Brain microvascular endothelial cell (primary cell): Measurements from ENCODE around the gene SANBR.

Experiments
- DNase-seq: peaks from one replicate; pipeline ENCODE4 v3.0.0-alpha.2; 2020
- H3K27ac ChIP-seq: fragments of 250-450 bp; sonication (Bioruptor Pico); 2 replicates; pipeline ENCODE4 v1.5.1; 2020; ENCODE audit warnings: mild to moderate bottlenecking, moderate library complexity
- H3K27me3 ChIP-seq: fragments of 250-450 bp; sonication (Bioruptor Pico); replicated peaks from 2 replicates; pipeline ENCODE4 v1.5.1; 2020; ENCODE audit warnings: mild to moderate bottlenecking
- H3K36me3 ChIP-seq: fragments of 250-450 bp; sonication (Bioruptor Pico); replicated peaks from 2 replicates; pipeline ENCODE4 v1.5.1; 2020; ENCODE audit warnings: mild to moderate bottlenecking
- H3K4me3 ChIP-seq: 2 replicates; pipeline ENCODE4 v1.5.1; 2011; ENCODE audit warnings: low read depth, mild to moderate bottlenecking, control low read depth, low read length, moderate library complexity
- in situ Hi-C: cut with HindIII; loops from 2 replicates; pipeline ENCODE4 v1.10.0; 2017; ENCODE audit warnings: low sequenced_read_pairs, low pct_ligation_motif_present
- TF ChIP-seq, protein P1 (sequence below): IDR thresholded peaks from 2 replicates; pipeline ENCODE4 v1.5.1; 2011; ENCODE audit warnings: low read depth, mild to moderate bottlenecking, moderate library complexity, low read length, control low read depth, inconsistent platforms; ENCODE audit errors: missing control alignments

Gene SANBR

GRCh38 chr2:61059382-61059781 is 6.3 kb upstream of the SANBR start:
- DNase-seq: no peak
- H3K4me3 ChIP-seq: no peak overlapping the region
- in situ Hi-C loops: no loop called here
- no peaks in the 10 kb centered on the region for H3K27me3 ChIP-seq
- H3K27ac ChIP-seq: no peak overlapping the region
- no peaks in the 10 kb centered on the region for H3K36me3 ChIP-seq
- TF ChIP-seq, protein P1, sequence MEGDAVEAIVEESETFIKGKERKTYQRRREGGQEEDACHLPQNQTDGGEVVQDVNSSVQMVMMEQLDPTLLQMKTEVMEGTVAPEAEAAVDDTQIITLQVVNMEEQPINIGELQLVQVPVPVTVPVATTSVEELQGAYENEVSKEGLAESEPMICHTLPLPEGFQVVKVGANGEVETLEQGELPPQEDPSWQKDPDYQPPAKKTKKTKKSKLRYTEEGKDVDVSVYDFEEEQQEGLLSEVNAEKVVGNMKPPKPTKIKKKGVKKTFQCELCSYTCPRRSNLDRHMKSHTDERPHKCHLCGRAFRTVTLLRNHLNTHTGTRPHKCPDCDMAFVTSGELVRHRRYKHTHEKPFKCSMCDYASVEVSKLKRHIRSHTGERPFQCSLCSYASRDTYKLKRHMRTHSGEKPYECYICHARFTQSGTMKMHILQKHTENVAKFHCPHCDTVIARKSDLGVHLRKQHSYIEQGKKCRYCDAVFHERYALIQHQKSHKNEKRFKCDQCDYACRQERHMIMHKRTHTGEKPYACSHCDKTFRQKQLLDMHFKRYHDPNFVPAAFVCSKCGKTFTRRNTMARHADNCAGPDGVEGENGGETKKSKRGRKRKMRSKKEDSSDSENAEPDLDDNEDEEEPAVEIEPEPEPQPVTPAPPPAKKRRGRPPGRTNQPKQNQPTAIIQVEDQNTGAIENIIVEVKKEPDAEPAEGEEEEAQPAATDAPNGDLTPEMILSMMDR: no peak

DNA sequence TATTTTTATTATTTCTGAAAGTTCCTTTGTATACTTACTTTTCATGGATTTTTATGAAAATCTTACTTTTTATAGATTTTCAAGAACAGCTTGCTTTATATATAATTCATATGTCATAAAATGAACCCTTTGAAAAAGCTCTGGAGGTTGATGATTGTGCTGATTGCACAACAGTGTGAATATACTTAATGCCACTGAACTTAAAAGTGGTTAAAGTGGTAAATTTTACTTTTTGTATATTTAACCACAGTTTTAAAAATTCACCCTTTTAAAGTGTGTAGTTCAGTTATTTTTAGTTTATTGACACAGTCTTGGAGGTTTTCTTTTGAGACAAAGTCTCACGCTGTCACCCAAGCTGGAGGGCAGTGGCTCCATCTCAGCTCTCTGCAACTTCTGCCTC is 8.4 kb downstream of the SANBR start:
- TF ChIP-seq, protein P1: no peak
- no peak overlapping the region for H3K4me3 ChIP-seq
- H3K36me3 ChIP-seq: peaks cover 5% of the 10 kb centered on the region
- no peak for DNase-seq
- in situ Hi-C loops: no loop called here
- no peak overlapping the region for H3K27ac ChIP-seq
- no peaks in the 10 kb centered on the region for H3K27me3 ChIP-seq

GRCh38 chr2:61085883-61086282 is 20.2 kb downstream of the SANBR start:
- TF ChIP-seq, protein P1: no peak
- DNase-seq: no peak
- no peak overlapping the region for H3K4me3 ChIP-seq
- H3K27ac ChIP-seq: no peak overlapping the region
- no peaks in the 10 kb centered on the region for H3K27me3 ChIP-seq
- H3K36me3 ChIP-seq: peaks cover 3% of the 10 kb centered on the region
- in situ Hi-C loops: no loop called here

- Histone ChIP-seq H3K27ac (no peak overlapping the region), H3K36me3 (peaks cover 3% of the 10 kb centered on the region), H3K4me3 (no peak overlapping the region), H3K27me3 (no peaks in the 10 kb centered on the region)
- in situ Hi-C loops: no loop called here
- TF ChIP-seq, protein P1: no peak
- no peak for DNase-seq
These were observed 24.1 kb downstream of the SANBR start for GRCh38 chr2:61089797-61090196.

GRCh38 chr2:61090386-61090921 is 24.8 kb downstream of the SANBR start:
- no peaks in the 10 kb centered on the region for H3K27me3 ChIP-seq
- peak; percentile 40 for DNase-seq
- H3K36me3 ChIP-seq: peaks cover 3% of the 10 kb centered on the region
- no peak overlapping the region for H3K27ac ChIP-seq
- TF ChIP-seq, protein P1: no peak
- H3K4me3 ChIP-seq: no peak overlapping the region
- in situ Hi-C loops: no loop called here

DNA sequence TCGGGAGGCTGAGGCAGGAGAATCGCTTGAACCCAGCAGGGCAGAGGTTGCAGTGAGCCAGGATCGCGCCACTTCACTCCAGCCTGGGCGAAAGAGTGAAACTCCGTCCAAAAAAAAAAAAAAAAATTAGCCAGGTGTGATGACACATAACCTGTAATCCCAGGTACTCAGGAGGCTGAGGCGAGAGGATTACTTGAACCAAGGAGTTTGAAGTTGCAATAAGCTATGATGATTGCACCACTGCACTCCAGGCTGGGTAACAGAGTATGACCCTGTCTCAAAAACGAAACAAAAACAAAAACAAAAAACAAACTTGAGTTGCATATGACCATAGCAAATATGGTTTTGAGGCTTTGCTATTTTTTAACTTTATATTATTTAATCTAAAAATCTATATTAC is 25.8 kb downstream of the SANBR start:
- no peaks in the 10 kb centered on the region for H3K27me3 ChIP-seq
- no peak for DNase-seq
- in situ Hi-C loops: no loop called here
- no peak overlapping the region for H3K4me3 ChIP-seq
- H3K36me3 ChIP-seq: peaks cover 3% of the 10 kb centered on the region
- TF ChIP-seq, protein P1: no peak
- H3K27ac ChIP-seq: no peak overlapping the region
